H9 (cell line): ENCODE results near the gene SNX32. TPM values are rescaled to one million over a fixed set of nuclear protein-coding genes. Genes with fewer than 3 reads are reported as not detected.

Experiments used
- DNase-seq: peaks from one replicate; pipeline ENCODE4 v3.0.0-alpha.2; 2017
- H2AFZ ChIP-seq: one replicate; pipeline ENCODE4 v1.6.1; 2013; ENCODE audit warnings: mild to moderate bottlenecking, low read length, control low read depth, moderate library complexity
- H2AK5ac ChIP-seq: 2 replicates; pipeline ENCODE4 v1.6.1; 2013; ENCODE audit warnings: low read length, control low read depth, mixed read lengths; ENCODE audit not compliant: insufficient read length
- H2BK120ac ChIP-seq: one replicate; pipeline ENCODE4 v1.6.1; 2013; ENCODE audit warnings: low read depth, mild to moderate bottlenecking, low read length, control low read depth, inconsistent platforms; ENCODE audit not compliant: poor library complexity, severe bottlenecking
- H2BK12ac ChIP-seq: 2 replicates; pipeline ENCODE4 v1.6.1; 2013; ENCODE audit warnings: low read length, control low read depth, mixed read lengths, low read depth; ENCODE audit not compliant: insufficient read length
- H2BK15ac ChIP-seq: 2 replicates; pipeline ENCODE4 v1.6.1; 2013; ENCODE audit warnings: low read depth, low read length, control low read depth
- H2BK20ac ChIP-seq: one replicate; pipeline ENCODE4 v1.6.1; 2013; ENCODE audit warnings: low read depth, mild to moderate bottlenecking, low read length, control low read depth, inconsistent platforms; ENCODE audit not compliant: poor library complexity, severe bottlenecking
- H2BK5ac ChIP-seq: 2 replicates; pipeline ENCODE4 v1.6.1; 2013; ENCODE audit warnings: low read length, control low read depth, mixed read lengths; ENCODE audit not compliant: insufficient read length
- H3K14ac ChIP-seq: 2 replicates; pipeline ENCODE4 v1.6.1; 2013; ENCODE audit warnings: low read length, control low read depth; ENCODE audit not compliant: insufficient read depth
- H3K18ac ChIP-seq: 2 replicates; pipeline ENCODE4 v1.6.1; 2013; ENCODE audit warnings: low read depth, mild to moderate bottlenecking, mixed read lengths, low read length, control low read depth; ENCODE audit not compliant: insufficient read length
- H3K23ac ChIP-seq: 2 replicates; pipeline ENCODE4 v1.6.1; 2013; ENCODE audit warnings: low read length, control low read depth, mixed read lengths, low read depth; ENCODE audit not compliant: insufficient read length
- H3K23me2 ChIP-seq: 2 replicates; pipeline ENCODE4 v1.6.1; 2013; ENCODE audit warnings: low read depth, mild to moderate bottlenecking, mixed read lengths, low read length, control low read depth; ENCODE audit not compliant: insufficient read length, poor library complexity, severe bottlenecking
- H3K27ac ChIP-seq: 2 replicates; pipeline ENCODE4 v1.5.1; 2013; ENCODE audit warnings: low read length, control low read depth, mixed read lengths, low read depth; ENCODE audit not compliant: insufficient read length
- H3K27me3 ChIP-seq: 2 replicates; pipeline ENCODE4 v1.6.1; 2013; ENCODE audit warnings: low read length, control low read depth, inconsistent platforms; ENCODE audit not compliant: insufficient read depth
- H3K4ac ChIP-seq: 2 replicates; pipeline ENCODE4 v1.6.1; 2013; ENCODE audit warnings: low read depth, mild to moderate bottlenecking, control low read depth, inconsistent platforms, low read length, moderate library complexity
- H3K4me1 ChIP-seq: 2 replicates; pipeline ENCODE4 v1.6.1; 2013; ENCODE audit warnings: low read length, control low read depth, inconsistent platforms; ENCODE audit not compliant: insufficient read depth
- H3K4me2 ChIP-seq: 2 replicates; pipeline ENCODE4 v1.6.1; 2013; ENCODE audit warnings: low read length, control low read depth, mixed read lengths; ENCODE audit not compliant: insufficient read length, insufficient read depth
- H3K56ac ChIP-seq: 2 replicates; pipeline ENCODE4 v1.6.1; 2013; ENCODE audit warnings: low read depth, mild to moderate bottlenecking, mixed read lengths, low read length, control low read depth; ENCODE audit not compliant: insufficient read length
- H3K79me1 ChIP-seq: 2 replicates; pipeline ENCODE4 v1.6.1; 2013; ENCODE audit warnings: low read depth, mild to moderate bottlenecking, moderate library complexity, low read length, control low read depth, inconsistent platforms; ENCODE audit not compliant: insufficient read depth, poor library complexity, severe bottlenecking
- H3K79me2 ChIP-seq: 2 replicates; pipeline ENCODE4 v1.6.1; 2013; ENCODE audit warnings: low read length, control low read depth, inconsistent platforms; ENCODE audit not compliant: insufficient read depth
- H3K9ac ChIP-seq: 2 replicates; pipeline ENCODE4 v1.6.1; 2013; ENCODE audit warnings: low read length, control low read depth, mixed read lengths; ENCODE audit not compliant: insufficient read length; ENCODE audit errors: extremely low read depth
- H3K9me3 ChIP-seq: one replicate; pipeline ENCODE4 v1.6.1; 2013; ENCODE audit warnings: low read depth, low read length, inconsistent platforms; ENCODE audit not compliant: control insufficient read depth
- H3T11ph ChIP-seq: one replicate; pipeline ENCODE4 v1.6.1; 2013; ENCODE audit warnings: mild to moderate bottlenecking, low read length, control low read depth, inconsistent platforms
- H4K20me1 ChIP-seq: one replicate; pipeline ENCODE4 v1.6.1; 2013; ENCODE audit not compliant: control insufficient read depth, insufficient read length, insufficient read depth
- H4K5ac ChIP-seq: 2 replicates; pipeline ENCODE4 v1.6.1; 2013; ENCODE audit warnings: low read depth, mild to moderate bottlenecking, mixed read lengths, low read length, control low read depth; ENCODE audit not compliant: insufficient read length
- H4K8ac ChIP-seq: replicated peaks from 2 replicates; pipeline ENCODE4 v1.6.1; 2013; ENCODE audit warnings: low read length, control low read depth, mixed read lengths, low read depth; ENCODE audit not compliant: insufficient read length
- H4K91ac ChIP-seq: 2 replicates; pipeline ENCODE4 v1.6.1; 2013; ENCODE audit warnings: low read depth, mild to moderate bottlenecking, moderate library complexity, mixed read lengths, low read length, control low read depth; ENCODE audit not compliant: insufficient read length
- H3K27ac Mint-ChIP-seq, 3 experiments: 2 replicates in 2 of 3; 3 replicates in 1 of 3; pipeline ENCODE4 v1.8.0; 2020 to 2021; ENCODE audit warnings: mixed read lengths in 3 of 3, mild to moderate bottlenecking in 1 of 3, moderate library complexity in 1 of 3
- H3K27me3 Mint-ChIP-seq: 2 replicates; pipeline ENCODE4 v1.8.0; 2021; ENCODE audit warnings: low read depth, mild to moderate bottlenecking, moderate library complexity, mixed read lengths
- H3K36me3 Mint-ChIP-seq, 3 experiments: 2 replicates in 2 of 3; 3 replicates in 1 of 3; pipeline ENCODE4 v1.8.0; 2020 to 2021; ENCODE audit warnings: low read depth in 3 of 3, mixed read lengths in 3 of 3; ENCODE audit not compliant: insufficient read depth in 1 of 3
- H3K4me1 Mint-ChIP-seq, 2 experiments: 2 replicates each; pipeline ENCODE4 v1.8.0; 2020; ENCODE audit warnings: mixed read lengths in 2 of 2
- H3K4me3 Mint-ChIP-seq, 2 experiments: 2 replicates in 1 of 2; 3 replicates in 1 of 2; pipeline ENCODE4 v1.8.0; 2020 to 2021; ENCODE audit warnings: mild to moderate bottlenecking in 2 of 2, mixed read lengths in 2 of 2, moderate library complexity in 1 of 2
- H3K9me3 Mint-ChIP-seq, 2 experiments: 2 replicates in 1 of 2; 3 replicates in 1 of 2; pipeline ENCODE4 v1.8.0; 2020; ENCODE audit warnings: mild to moderate bottlenecking in 2 of 2, mixed read lengths in 2 of 2, moderate library complexity in 1 of 2
- WGBS: extraction: QIAGEN DNeasy Blood & Tissue Kit; methylation state at CpG from one replicate; pipeline ENCODE4 v1.1.7; 2013; ENCODE audit warnings: missing lambda C conversion rate, low lambda C conversion rate, mixed read lengths; ENCODE audit not compliant: insufficient read length; ENCODE audit errors: extremely low coverage; 5-methylcytosine and 5-hydroxymethylcytosine counted together
- total RNA-seq: library from RNA; stranded (reverse); gene quantifications from 2 replicates; pipeline ENCODE4 v1.2.1, GENCODE V29; 2021
- TF ChIP-seq, protein P1 (sequence below): fragments of 200-600 bp; sonication (generic); conservative IDR thresholded peaks from 3 replicates; pipeline ENCODE4 v1.8.0; 2021; ENCODE audit warnings: antibody characterized with exemption, mild to moderate bottlenecking

SNX32 gene
- total RNA-seq, 1 experiment from 2014 or later = 1.2 TPM

DNA sequence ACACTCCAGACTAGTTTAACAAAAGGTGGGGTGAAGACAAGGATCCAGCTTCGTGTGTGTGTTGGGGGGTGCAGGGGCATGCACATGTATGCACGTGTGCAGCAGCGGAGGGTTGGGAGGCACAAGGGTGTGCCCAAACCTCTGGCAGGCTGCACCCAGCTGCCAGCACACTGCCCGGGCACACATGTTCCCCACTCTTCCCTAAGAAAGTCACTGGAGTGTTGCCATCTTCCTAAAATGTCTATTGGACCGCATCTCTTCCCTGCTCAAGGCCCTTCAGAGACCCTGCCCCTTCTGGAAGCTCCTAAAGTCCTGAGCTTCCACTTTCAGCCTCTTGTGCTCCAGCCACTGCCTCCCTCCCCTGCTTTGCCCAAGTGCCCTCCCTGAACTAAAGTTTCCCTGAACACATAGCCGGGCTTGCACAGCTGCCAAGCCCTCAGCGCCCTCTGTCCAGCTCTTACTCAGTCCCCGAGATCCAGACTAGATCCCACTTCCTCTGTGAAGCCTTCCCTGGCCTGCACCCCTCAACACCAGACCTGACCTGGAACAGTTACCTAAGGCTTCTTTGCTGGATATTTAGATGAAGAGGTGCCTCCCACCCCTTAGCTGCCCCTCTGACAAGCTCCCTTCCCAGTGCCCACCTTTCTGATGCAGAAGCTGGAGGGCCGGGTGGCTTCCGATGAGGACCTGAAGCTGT lies 18.2 kb downstream of the SNX32 start:
- peak overlapping the region in 1 of 2 experiments; percentile 36; a peak in 1 of 5 replicates for H3K4me3 Mint-ChIP-seq
- Histone ChIP-seq H4K8ac (no peak overlapping the region), H2BK15ac (no peak overlapping the region), H4K20me1 (no peaks in the 10 kb centered on the region), H3K79me1 (peaks cover 3% of the 10 kb centered on the region), H2BK5ac (no peak overlapping the region), H3K9ac (no peak overlapping the region), H3K4me2 (no peak overlapping the region), H3T11ph (no peak overlapping the region), H3K4ac (no peak overlapping the region), H3K23me2 (peaks cover 7% of the 10 kb centered on the region), H3K79me2 (peaks cover 14% of the 10 kb centered on the region; the same call in 1 of the 2 replicates), H2BK20ac (no peak overlapping the region), H4K5ac (no peak overlapping the region), H3K56ac (no peak overlapping the region), H2AK5ac (no peak overlapping the region), H3K9me3 (no peaks in the 10 kb centered on the region), H2BK120ac (no peak overlapping the region), H3K14ac (no peak overlapping the region), H3K4me1 (no peaks in the 10 kb centered on the region), H2BK12ac (no peak overlapping the region), H2AFZ (no peak overlapping the region), H3K27ac (no peak overlapping the region), H4K91ac (no peak overlapping the region), H3K23ac (no peak overlapping the region), H3K27me3 (no peaks in the 10 kb centered on the region), H3K18ac (no peak overlapping the region)
- peaks cover 21 to 25% of the 10 kb centered on the region in 2 experiments for H3K4me1 Mint-ChIP-seq
- DNase-seq = peak; percentile 27
- H3K27ac Mint-ChIP-seq = peak overlapping the region; percentile 19 to 77 (median 69); a peak in 4 of 7 replicates
- H3K27me3 Mint-ChIP-seq = peaks cover 15% of the 10 kb centered on the region
- no CpG with 5 or more reads among the region's 10 CpGs for WGBS
- H3K36me3 Mint-ChIP-seq = peaks cover 47 to 58% (median 50%) of the 10 kb centered on the region in 3 experiments
- TF ChIP-seq, protein P1, sequence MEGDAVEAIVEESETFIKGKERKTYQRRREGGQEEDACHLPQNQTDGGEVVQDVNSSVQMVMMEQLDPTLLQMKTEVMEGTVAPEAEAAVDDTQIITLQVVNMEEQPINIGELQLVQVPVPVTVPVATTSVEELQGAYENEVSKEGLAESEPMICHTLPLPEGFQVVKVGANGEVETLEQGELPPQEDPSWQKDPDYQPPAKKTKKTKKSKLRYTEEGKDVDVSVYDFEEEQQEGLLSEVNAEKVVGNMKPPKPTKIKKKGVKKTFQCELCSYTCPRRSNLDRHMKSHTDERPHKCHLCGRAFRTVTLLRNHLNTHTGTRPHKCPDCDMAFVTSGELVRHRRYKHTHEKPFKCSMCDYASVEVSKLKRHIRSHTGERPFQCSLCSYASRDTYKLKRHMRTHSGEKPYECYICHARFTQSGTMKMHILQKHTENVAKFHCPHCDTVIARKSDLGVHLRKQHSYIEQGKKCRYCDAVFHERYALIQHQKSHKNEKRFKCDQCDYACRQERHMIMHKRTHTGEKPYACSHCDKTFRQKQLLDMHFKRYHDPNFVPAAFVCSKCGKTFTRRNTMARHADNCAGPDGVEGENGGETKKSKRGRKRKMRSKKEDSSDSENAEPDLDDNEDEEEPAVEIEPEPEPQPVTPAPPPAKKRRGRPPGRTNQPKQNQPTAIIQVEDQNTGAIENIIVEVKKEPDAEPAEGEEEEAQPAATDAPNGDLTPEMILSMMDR = no peak
- peaks cover 3 to 7% of the 10 kb centered on the region in 2 experiments; a peak in 2 of 5 replicates for H3K9me3 Mint-ChIP-seq
